Measurements from ENCODE around the gene CPNE9. TPM values are rescaled to one million over a fixed set of nuclear protein-coding genes. Genes with fewer than 3 reads are reported as not detected.

Gene CPNE9
- total RNA-seq, 1 donor from 2014 or later, result 54.6 TPM

- H3K4me3 Mint-ChIP-seq (ENCODE audit: unreplicated experiment), result no peak overlapping the region
- no peaks in the 10 kb centered on the region for H3K4me1 Mint-ChIP-seq (ENCODE audit: low read depth, unreplicated experiment)
- H3K27ac Mint-ChIP-seq (ENCODE audit: unreplicated experiment), result no peak overlapping the region
- H3K27me3 Mint-ChIP-seq (ENCODE audit: unreplicated experiment), result no peaks in the 10 kb centered on the region
- H3K9me3 Mint-ChIP-seq (ENCODE audit: unreplicated experiment), result peaks cover 1% of the 10 kb centered on the region
- DNase-seq, result no peak
- TF ChIP-seq CTCF (IDR thresholded peaks at IDR 0.05; ENCODE audit: partially characterized antibody, unreplicated experiment), result no peak
- peaks cover 9% of the 10 kb centered on the region for H3K36me3 Mint-ChIP-seq (ENCODE audit: unreplicated experiment)
Observed at GRCh38 chr3:9666704-9667445, 36.8 kb upstream of the CPNE9 start.

- H3K36me3 Mint-ChIP-seq (ENCODE audit: unreplicated experiment), result peaks cover 3% of the 10 kb centered on the region
- H3K27me3 Mint-ChIP-seq (ENCODE audit: unreplicated experiment), result no peaks in the 10 kb centered on the region
- H3K27ac Mint-ChIP-seq (ENCODE audit: unreplicated experiment), result no peak overlapping the region
- H3K9me3 Mint-ChIP-seq (ENCODE audit: unreplicated experiment), result peaks cover 1% of the 10 kb centered on the region
- H3K4me1 Mint-ChIP-seq (ENCODE audit: low read depth, unreplicated experiment), result no peaks in the 10 kb centered on the region
- no peak for TF ChIP-seq CTCF (IDR thresholded peaks at IDR 0.05; ENCODE audit: partially characterized antibody, unreplicated experiment)
- no peak overlapping the region for H3K4me3 Mint-ChIP-seq (ENCODE audit: unreplicated experiment)
- DNase-seq, result no peak
Observed at GRCh38 chr3:9669277-9669676, 34.4 kb upstream of the CPNE9 start.

GRCh38 chr3:9669720-9670432 is 33.8 kb upstream of the CPNE9 start:
- no peak overlapping the region for H3K4me3 Mint-ChIP-seq (ENCODE audit: unreplicated experiment)
- no peaks in the 10 kb centered on the region for H3K36me3 Mint-ChIP-seq (ENCODE audit: unreplicated experiment)

GRCh38 chr3:9673082-9673481 is 30.6 kb upstream of the CPNE9 start:
- H3K9me3 Mint-ChIP-seq (ENCODE audit: unreplicated experiment), result peaks cover 1% of the 10 kb centered on the region
- TF ChIP-seq CTCF (IDR thresholded peaks at IDR 0.05; ENCODE audit: partially characterized antibody, unreplicated experiment), result no peak
- H3K27me3 Mint-ChIP-seq (ENCODE audit: unreplicated experiment), result no peaks in the 10 kb centered on the region
- no peaks in the 10 kb centered on the region for H3K4me1 Mint-ChIP-seq (ENCODE audit: low read depth, unreplicated experiment)
- no peak overlapping the region for H3K27ac Mint-ChIP-seq (ENCODE audit: unreplicated experiment)
- no peak overlapping the region for H3K4me3 Mint-ChIP-seq (ENCODE audit: unreplicated experiment)
- H3K36me3 Mint-ChIP-seq (ENCODE audit: unreplicated experiment), result no peaks in the 10 kb centered on the region
- no peak for DNase-seq

More at GRCh38 chr3:9669720-9670432, 33.8 kb upstream of the CPNE9 start:
- Mint-ChIP-seq H3K27ac (ENCODE audit: unreplicated experiment) (no peak overlapping the region), H3K27me3 (ENCODE audit: unreplicated experiment) (no peaks in the 10 kb centered on the region), H3K9me3 (ENCODE audit: unreplicated experiment) (peaks cover 1% of the 10 kb centered on the region), H3K4me1 (ENCODE audit: low read depth, unreplicated experiment) (no peaks in the 10 kb centered on the region)
- no peak for TF ChIP-seq CTCF (IDR thresholded peaks at IDR 0.05; ENCODE audit: partially characterized antibody, unreplicated experiment)
- no peak for DNase-seq

GRCh38 chr3:9673752-9674151 is 29.9 kb upstream of the CPNE9 start:
- no peak for TF ChIP-seq CTCF (IDR thresholded peaks at IDR 0.05; ENCODE audit: partially characterized antibody, unreplicated experiment)
- no peak for DNase-seq
- H3K4me3 Mint-ChIP-seq (ENCODE audit: unreplicated experiment), result no peak overlapping the region
- H3K4me1 Mint-ChIP-seq (ENCODE audit: low read depth, unreplicated experiment), result no peaks in the 10 kb centered on the region
- H3K9me3 Mint-ChIP-seq (ENCODE audit: unreplicated experiment), result peaks cover 1% of the 10 kb centered on the region
- no peaks in the 10 kb centered on the region for H3K27me3 Mint-ChIP-seq (ENCODE audit: unreplicated experiment)
- H3K27ac Mint-ChIP-seq (ENCODE audit: unreplicated experiment), result no peak overlapping the region
- no peaks in the 10 kb centered on the region for H3K36me3 Mint-ChIP-seq (ENCODE audit: unreplicated experiment)

Measured in glutamatergic neuron (in vitro differentiated cells).